ENCODE measurements around the gene MALRD1.
A peak's percentile ranks its signal among the peaks of the same experiment; 100 is the strongest.
"Not testable (repeated sequence)": the region's sequence is repeated elsewhere in the genome, so short reads cannot be mapped to it uniquely, and the experiment has no call there.

Gene MALRD1

DNA sequence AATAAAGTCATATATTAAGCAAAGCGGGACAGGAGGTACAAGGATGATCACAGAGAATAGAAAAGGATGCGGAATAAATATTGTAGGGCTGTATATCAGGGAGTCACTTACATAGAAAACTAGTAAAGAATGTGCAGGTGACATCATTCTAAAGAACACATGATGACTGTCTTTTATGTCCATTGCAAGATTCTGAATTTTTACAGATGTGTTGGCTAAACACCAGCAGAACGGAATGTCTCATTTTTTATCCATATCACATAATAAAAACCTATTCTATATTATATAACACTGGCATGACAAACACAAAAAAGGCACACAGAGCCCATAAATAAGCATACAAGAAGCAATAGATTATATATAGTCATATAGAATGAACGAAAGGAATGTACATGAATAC lies 448.4 kb downstream of the MALRD1 start:
- no peak for DNase-seq (ENCODE audit: low read depth)

DNA sequence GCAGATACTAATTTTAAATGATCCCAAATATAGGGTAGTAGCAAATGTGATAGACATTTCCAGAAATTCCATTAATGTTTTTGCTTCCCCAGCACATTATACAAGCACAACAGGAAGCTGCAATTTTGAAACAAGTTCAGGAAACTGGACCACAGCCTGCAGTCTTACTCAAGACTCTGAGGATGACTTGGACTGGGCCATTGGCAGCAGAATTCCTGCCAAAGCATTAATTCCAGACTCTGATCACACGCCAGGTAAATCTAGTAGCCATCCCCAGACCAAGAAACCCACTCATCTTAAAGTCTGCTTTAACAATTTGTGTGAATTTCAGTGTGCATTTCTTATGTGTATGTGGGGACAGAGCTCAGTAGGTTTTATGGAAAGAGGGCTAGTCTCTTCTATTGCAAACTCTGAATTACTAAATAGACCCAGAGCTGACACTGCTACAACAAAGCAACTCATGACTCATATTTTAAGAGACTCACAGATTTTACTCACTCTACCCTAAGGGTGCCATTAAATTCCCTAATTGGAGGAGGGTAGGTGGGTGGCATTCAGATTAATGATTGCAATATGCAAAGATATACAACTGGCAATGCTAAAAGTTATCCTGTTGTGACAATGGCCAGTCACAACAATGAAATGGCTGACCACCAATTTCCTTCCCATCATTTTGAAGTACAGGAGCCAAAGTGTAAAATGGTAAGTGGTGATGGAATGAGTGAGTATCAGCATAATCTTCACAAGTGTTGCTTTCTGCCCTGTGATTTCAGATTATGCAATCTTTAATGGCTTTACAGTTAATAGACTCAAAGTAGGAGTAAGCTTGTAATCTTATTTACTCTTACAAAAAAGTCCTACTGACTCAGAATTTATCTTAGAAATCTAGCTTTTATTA lies 450.0 kb downstream of the MALRD1 start:
- no peak for DNase-seq (ENCODE audit: low read depth)

DNA sequence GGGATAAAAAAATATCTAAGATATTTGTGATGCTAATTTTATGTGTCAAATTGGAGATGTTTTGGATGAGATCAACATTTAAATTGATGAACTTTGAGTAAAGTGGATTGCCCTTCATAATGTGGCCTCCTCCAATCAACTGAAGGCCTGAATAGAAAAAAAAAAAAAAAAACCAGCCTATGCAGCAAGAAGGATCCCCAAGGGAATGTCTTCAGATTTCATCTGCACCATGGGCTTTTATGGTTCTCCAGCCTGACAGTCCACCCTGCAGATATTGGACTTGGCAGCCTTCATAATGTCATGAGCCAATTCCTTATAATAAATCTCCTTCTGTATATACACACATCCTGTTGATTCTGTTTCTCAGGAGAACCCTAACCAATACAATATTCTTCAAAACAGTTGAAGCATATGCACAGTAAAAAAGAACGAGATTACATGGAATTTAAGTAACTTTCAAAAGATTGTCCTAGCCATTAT lies 450.7 kb downstream of the MALRD1 start:
- no peak for DNase-seq (ENCODE audit: low read depth)

DNA sequence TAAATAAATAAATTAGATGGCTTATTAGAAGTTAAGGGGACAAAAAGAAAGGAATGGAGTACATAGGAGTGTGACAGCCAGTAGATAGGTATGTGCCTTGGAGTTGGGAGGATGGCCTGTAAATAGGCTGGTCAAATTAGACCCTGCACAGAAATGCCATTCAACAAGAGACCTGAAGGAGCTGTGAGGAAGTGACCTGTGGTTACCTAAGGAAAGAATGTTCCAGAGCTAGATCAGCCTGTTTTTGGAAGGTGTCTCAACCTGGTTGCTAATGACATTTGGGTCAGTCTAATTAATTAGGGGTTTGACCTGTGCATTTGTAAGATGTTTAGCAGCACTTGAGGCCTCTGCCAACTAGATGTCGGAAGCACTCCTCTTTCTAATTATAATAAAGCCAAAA lies 452.4 kb downstream of the MALRD1 start:
- no peak for DNase-seq (ENCODE audit: low read depth)

DNA sequence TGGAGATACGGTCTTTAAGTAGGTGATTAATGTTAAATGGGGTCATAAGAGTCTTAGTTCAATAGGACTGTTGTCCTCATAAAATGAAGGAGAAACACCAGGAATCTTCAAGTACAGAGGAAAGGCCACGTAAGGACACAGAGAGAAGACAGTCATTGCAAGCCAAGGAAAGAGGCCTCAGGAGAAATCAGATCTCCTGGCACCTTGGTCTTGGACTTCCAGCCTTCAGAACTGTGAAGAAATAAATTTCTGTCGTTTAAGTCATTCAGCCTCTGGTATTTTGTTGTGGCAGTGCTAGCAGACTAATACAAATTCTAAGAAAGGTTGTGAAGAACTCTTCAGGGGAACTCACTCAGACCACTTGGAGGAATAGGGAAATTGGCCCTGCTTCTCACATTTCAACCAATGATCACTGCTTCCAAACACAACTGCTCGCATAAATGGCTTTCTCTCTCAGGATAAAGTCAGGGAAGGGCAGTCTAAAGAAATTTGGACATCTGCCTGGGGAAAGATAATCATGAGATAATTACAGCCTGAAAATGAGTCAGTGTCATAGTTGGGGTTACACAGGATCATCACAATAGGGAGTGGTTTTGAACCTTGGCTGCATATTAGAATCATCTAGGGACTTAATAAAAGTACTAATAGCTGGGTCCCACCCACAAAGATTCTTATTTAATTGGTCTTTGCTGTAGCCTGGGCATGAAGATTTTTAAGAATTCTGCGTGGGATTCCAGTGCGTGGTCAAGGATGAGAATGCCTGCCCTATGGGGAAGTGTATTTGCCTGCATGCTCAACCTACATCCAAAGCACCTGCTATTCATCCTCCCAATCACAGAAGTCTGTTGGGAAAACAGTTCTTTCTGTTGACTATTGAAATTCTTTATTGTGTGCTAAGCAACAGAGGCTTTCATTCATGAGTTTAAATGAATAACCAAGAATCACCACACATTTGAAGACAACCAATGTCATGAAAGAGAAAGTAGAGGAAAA lies 457.0 kb downstream of the MALRD1 start:
- DNase-seq (ENCODE audit: low read depth): no peak

DNA sequence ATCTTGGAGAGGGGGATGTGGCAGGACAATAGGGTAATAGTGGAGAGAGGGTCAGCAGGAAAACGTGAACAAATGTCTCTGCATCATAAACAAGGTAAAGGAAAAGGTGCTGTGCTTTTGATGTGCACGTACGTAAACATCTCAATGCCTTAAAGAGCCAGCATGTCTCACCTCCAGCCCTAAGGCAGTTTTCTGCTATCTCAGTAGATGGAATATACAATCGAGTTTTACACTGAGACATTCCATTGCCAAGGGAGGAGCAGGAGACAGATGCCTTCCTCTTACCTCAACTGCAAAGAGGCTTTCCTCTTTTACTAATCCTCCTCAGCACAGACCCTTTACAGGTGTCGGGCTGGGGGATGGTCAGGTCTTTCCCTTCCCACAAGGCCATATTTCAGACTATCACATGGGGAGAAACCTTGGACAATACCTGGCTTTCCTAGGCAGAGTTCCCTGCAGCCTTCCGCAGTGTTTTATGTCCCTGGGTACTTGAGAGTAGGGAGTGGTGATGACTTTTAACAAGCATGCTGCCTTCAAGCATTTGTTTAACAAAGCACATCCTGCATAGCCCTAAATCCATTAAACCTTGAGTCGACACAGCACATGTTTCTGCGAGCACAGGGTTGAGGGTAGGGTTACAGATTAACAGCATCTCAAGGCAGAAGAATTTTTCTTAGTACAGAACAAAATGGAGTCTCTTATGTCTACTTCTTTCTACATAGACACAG lies 461.6 kb downstream of the MALRD1 start:
- not testable (repeated sequence) for DNase-seq (ENCODE audit: low read depth)

DNA sequence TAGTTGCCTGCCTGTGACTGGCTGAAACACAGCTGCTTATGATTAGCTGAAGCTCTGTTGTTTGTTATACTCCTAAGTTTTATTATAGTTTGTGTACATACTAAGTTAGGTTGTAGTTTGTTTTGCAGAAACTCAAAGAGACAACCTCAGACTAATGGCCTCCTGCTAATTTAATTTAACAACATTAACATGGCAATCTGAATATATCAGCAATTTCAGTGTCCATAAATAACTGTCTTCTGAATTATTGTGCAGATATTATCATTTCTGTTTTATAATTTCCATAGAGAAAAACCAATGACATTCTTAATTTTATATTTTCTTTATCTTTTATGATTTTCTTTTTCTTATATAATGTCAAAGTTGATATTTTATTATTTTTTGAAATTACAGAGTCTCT lies 469.5 kb downstream of the MALRD1 start:
- no peak for DNase-seq (ENCODE audit: low read depth)

DNA sequence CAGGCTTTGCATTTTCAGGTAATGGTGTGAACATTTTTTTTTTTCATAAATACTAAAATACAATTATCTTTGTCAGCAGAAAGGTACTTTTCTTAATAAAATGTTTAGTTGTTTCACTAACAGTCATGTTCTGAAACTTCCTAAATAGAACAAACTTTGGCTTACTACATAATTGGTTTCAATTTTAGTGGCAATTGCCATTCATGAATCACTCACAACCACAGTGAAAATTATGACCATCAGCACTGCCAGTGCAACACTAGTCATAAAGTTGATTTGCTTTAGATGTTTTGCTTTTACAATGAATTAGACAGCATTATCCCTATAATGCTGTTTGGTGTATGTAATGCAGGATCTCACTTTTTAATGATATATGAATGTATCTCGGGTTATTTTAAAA lies 470.0 kb downstream of the MALRD1 start:
- no peak for DNase-seq (ENCODE audit: low read depth)

DNA sequence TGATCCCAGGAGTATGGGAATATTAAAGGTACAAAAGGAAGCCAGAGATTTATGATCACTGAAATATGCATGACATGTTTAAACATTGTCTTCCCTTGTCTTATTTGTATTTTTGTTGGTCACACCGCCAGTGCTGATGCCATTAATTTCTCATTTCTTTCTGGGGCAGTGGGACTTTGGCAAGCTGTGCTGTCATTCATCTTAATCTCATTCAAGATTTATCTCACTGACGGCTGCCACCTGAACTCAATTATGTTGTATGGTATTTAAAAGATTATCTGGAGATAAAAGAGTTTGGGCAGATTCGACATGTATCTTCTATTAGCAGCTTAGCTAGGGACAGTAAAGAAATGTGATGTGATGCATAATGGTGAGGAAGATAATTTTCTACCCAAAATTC lies 482.7 kb downstream of the MALRD1 start:
- no peak for DNase-seq (ENCODE audit: low read depth)

DNA sequence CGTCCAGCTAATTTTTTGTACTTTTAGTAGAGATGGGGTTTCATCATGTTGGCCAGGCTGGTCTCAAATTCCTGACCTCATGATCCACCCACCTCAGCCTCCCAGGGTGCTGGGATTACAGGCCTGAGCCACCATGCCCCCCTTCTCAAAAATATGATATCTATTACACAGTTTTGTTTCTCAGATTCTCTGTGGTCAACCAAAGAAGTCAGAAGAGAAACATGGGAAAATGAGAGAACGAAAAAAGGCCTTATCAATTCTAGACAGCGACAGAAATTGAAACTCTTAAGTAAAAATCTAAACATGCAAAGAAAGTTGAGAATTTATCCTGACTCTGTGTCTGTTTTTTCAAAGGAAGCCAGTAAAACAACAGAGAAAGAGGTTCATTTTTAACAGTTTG lies 483.8 kb downstream of the MALRD1 start:
- DNase-seq (ENCODE audit: low read depth): no peak

DNA sequence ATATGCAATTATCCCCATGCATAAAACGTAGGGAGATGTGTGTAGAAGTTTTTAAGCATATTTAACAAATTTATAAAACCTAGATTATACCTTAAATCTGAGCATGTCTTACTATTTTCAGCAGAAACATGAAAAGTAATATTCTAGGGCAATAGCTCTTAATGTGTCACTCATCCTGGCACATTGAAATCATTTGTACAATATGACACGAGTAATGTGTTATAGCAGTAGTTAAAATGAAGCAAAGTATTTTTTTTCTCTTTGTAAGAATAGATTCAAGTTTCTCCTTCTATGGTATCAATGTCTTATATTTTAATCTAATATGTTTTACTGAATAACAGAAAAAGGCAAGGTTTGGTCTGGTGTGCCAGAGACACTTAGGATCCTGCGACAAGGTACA lies 492.7 kb downstream of the MALRD1 start:
- DNase-seq (ENCODE audit: low read depth): no peak

DNA sequence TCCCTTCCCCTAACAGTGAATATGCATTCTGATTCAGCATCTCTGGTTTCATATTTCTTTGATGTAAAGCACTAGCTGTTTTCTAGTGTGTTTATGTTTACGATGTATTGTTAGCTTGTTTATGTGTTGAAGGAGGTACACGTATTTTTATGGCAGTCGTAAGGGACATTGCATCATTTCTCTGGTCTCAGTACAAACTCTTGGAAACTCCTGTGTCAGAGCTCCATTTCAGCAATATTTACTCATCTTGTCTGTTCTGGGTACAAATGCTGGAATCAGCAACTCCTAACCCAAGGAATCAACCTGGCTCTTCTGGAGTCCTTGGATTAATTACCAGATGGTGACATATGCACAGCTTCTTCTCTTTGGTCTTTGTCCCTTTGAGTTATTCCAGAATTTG lies 497.6 kb downstream of the MALRD1 start:
- no peak for DNase-seq (ENCODE audit: low read depth)

DNA sequence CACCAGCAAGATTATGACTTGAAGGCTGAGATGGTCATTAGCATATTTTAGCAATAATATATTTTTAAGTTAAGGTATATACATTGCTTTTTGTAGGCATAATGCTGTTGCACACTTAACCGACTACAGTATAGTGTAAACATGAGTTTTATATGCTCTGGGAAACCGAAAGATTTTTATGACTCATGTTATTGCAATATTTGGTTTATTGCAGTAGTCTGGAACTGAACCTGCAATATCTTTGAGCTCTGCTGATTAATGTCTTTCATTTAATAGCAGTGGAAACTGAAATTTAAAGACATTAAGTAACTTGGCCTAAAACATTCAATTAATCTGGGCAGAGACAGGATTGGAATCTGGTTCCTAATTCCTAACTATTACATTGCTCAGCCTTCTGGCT lies 500.9 kb downstream of the MALRD1 start:
- DNase-seq (ENCODE audit: low read depth): no peak

DNA sequence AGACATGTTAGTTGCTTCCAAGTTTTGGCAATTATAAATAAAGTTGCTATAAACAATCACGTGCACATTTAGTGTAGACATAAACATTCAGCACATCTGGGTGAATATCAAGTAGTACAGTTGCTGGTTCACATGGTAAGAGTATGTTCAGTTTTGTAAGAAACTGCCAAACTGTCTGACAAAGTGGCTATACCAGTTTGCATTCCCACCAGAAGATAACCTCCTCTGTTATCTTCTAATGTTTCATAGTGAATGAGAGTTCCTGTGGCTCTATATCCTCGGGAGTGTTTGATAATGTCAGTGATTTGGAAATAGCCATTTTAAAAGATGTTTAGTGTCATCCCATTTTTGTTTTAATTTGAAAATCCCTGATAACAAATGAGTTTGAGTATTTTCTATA lies 508.1 kb downstream of the MALRD1 start:
- no peak for DNase-seq (ENCODE audit: low read depth)

DNA sequence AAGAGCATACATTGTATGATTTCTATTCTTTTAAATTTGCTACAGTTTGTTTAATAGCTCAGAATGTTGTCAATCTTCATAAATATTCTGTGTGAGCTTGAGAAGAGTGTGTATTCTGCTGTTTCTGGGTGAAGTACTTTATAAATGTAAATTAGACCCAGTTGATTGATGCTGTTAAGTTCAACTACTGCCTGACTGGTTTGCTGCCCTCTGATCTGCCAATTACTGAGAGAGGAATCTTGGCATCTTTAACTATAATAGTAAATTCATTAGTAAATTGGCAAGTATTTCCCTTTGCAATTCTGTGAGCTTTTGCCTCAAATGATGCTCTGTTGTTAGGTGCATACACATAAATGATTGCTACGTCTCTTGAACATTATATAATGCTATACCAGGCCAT lies 512.6 kb downstream of the MALRD1 start:
- no peak for DNase-seq (ENCODE audit: low read depth)

DNA sequence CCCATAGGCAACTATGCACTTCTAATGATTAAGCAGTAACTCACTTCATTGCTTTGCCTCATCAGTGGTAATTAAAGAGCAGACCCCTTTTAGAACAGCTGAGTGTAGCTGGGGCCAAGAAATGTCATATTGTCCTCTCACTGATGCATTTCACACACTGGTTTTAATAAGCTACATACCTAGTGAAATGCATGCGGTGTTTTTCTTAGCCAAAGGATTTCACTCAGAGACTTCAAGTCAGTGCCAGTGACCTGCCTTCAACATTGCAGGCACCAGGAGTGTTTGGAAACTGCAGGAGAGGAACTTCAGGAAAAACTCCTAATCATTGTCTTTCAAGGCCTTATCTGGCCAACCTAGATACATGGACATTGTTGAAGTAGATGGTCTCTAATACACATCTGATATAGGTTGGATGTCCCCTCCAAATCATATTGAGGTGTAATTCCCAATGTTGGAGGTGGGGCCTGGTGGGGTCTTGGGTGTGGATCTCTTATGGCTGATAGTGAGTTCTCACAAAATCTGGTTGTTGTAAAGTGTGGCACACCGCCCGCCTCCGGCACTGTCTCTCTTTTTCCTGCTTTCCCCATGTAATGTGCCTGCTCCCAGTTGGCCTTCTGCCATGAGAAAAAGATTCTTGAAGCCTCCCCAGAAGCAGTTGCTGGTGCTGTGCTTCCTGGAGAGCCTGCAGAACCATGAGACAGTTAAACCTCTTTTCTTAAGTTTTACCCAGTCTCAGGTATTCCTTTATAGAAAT lies 515.0 kb downstream of the MALRD1 start:
- DNase-seq (ENCODE audit: low read depth): no peak

DNA sequence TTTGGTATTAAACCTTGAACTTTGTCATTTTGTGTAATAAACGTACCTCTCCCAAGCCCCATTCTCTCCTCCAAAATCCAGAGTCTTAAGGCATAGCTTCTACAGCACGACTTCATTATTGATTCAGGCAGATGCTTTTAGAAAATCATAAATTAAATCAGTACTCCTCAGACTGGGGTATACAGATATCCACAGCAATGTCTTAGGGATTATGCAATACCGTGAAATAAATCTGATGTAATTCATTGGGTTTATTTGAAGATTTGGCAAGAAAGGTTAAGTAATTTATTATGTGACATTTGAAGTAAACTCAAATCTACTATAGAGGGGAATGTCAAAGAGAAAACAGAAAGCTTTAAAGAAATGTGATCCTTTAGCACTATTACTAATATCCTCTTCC lies 521.5 kb downstream of the MALRD1 start:
- peak; percentile 46 for DNase-seq (ENCODE audit: low read depth)

DNA sequence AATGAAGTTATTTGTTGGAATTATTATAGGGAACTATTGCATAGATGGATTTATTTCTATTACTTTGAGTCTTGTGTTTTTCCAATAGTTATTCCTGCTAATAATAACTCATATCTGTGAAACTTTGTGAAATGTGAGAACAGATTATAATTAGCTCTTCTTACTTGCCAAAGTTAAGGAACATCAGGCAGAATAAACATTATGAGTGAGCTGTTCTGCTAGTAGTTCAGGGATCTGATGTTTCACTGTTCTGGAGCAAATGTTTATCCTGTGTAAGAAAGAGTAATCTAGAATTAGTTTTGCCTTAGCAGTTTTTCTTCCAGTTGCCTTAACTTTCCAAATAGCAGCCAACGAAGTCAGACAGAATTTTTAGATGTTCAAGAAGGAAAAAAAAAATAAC lies 522.4 kb downstream of the MALRD1 start:
- no peak for DNase-seq (ENCODE audit: low read depth)

DNA sequence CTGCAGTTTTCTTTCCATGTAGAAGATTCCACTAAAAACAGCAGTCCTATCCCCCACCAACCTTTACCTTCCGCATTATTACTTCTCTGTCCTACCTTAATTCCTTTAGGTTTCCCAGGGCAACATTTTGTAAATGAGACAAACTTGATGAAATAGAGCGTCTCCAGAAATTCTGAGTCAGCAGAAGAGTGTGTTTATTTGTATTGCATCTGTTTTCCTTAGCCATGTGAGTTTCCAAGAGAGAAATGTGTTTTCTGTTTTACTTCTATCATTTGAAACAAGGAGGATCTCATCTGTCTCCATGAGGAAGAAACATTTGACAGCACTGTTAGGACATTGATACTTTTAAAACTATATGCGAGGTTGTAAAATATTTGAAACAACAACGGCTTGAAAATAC lies 523.5 kb downstream of the MALRD1 start:
- no peak for DNase-seq (ENCODE audit: low read depth)

DNA sequence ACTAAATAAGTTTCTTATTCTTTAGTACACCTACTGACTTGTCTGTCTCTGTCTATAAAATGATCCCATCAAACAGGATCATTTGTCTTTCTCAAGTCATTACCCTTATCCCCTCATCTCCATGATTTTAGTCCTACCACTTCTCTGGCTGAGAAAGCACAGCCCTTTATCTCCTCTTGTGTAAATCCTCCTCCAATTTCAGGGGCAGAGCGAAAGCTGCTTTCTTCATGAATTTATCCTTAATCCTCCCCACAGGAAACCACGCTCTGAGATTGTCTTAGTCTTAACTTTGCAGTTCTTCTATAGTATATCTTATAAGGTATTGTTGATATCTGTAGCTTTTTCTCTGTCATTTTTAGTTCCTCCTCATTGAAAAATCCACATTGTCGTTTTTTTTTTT lies 528.0 kb downstream of the MALRD1 start:
- DNase-seq (ENCODE audit: low read depth): no peak

DNA sequence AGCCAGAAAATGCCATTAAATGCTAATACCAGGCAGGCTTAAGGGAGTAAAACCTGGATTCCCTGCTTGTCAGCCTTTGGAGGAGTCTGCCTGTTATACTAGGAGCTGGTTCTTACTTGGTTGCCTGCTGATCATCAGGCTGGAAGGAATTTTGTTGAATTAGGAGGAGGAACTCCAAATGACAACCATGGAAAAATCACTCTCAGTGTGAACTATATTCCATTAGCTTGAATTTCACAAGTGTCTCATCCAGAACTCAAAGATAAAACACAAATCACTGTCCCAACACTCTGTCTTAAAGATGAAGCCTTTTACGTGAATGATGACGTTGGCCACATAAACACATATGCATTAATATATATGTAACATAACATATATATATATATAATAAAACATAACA lies 528.8 kb downstream of the MALRD1 start:
- no peak for DNase-seq (ENCODE audit: low read depth)

Data from fibroblast of the conjunctiva (primary cell).